Fibroblast of lung (primary cell): ENCODE results near the gene SPPL2B.

ENCODE experiments used
- EZH2 ChIP-seq: IDR thresholded peaks from 2 replicates; pipeline ENCODE4 v1.5.1; 2012; ENCODE audit warnings: low read length, control low read depth, mild to moderate bottlenecking; ENCODE audit errors: missing control alignments
- TF ChIP-seq, protein P1 (sequence below), 2 donors: IDR thresholded peaks in 1 of 2; conservative IDR thresholded peaks in 1 of 2; 1 replicate in 1 of 2; 2 replicates in 1 of 2; pipeline ENCODE4 v1.5.1; 2011 to 2012; ENCODE audit warnings: low read length in 2 of 2, control low read depth in 1 of 2, inconsistent platforms in 1 of 2, low read depth in 1 of 2, mild to moderate bottlenecking in 1 of 2

DNA sequence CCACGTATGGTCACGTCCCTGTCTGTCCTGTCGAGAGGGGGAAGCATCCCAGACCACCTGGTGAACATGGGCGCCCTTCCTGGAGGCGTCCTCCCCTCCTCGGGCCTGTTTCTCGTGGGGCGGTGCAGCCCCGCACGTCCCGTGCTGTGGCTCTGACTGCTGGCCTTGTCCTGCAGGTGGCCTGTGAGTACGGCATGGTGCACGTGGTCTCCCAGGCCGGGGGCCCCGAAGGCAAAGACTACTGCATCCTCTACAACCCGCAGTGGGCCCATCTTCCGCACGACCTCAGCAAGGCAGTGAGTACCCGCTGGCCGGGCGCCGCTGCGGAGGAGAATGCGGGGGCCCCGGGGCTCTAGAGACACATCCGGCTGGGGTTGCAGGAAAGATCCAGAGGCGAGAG, 5.9 kb downstream of the SPPL2B start:
- TF ChIP-seq, protein P1, sequence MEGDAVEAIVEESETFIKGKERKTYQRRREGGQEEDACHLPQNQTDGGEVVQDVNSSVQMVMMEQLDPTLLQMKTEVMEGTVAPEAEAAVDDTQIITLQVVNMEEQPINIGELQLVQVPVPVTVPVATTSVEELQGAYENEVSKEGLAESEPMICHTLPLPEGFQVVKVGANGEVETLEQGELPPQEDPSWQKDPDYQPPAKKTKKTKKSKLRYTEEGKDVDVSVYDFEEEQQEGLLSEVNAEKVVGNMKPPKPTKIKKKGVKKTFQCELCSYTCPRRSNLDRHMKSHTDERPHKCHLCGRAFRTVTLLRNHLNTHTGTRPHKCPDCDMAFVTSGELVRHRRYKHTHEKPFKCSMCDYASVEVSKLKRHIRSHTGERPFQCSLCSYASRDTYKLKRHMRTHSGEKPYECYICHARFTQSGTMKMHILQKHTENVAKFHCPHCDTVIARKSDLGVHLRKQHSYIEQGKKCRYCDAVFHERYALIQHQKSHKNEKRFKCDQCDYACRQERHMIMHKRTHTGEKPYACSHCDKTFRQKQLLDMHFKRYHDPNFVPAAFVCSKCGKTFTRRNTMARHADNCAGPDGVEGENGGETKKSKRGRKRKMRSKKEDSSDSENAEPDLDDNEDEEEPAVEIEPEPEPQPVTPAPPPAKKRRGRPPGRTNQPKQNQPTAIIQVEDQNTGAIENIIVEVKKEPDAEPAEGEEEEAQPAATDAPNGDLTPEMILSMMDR (conservative IDR thresholded peaks at IDR 0.05 in 1 of 2, IDR thresholded peaks at IDR 0.05 in 1 of 2; ENCODE audit: low read depth in 1 of 2, low read length in 2 of 2): no peak
- no peak for TF ChIP-seq EZH2
